RPMI7951 (cell line): ENCODE measurements around the gene DISC1. TPM values are rescaled to one million over a fixed set of nuclear protein-coding genes. Genes with fewer than 3 reads are reported as not detected.
"Not testable (repeated sequence)": the region's sequence is repeated elsewhere in the genome, so short reads cannot be mapped to it uniquely, and the experiment has no call there.

Source experiments
- DNase-seq: peaks from one replicate; pipeline ENCODE4 v3.0.0-alpha.2; 2012; ENCODE audit warnings: low read depth
- total RNA-seq: library from RNA; depleted of rRNA; stranded (reverse); fragments of >200 nt; shearing (Covaris generic); gene quantifications from 2 replicates; pipeline ENCODE4 v1.2.3, GENCODE V29; 2014

Gene DISC1
- total RNA-seq, 1 experiment from 2014 or later = 1.9 TPM

DNA sequence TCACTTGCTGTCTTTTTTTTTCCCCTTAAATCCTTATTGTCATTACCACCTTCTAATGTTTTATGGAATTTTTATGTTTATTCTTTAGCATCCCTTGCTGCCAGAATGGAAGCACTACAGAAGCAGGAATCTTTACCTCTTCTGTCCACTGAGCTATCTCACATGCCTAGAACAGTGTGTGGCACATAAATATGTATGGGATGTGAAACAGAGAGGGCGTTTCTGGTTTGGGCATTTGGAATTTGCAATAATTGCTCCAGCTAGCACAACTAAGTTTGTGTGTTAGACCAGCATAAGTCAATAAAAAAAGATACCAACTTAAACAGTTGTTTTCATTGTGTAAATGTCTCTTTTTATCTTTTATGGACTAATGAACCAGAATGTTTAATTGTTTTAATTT lies 330.8 kb downstream of the DISC1 start:
- DNase-seq = no peak

DNA sequence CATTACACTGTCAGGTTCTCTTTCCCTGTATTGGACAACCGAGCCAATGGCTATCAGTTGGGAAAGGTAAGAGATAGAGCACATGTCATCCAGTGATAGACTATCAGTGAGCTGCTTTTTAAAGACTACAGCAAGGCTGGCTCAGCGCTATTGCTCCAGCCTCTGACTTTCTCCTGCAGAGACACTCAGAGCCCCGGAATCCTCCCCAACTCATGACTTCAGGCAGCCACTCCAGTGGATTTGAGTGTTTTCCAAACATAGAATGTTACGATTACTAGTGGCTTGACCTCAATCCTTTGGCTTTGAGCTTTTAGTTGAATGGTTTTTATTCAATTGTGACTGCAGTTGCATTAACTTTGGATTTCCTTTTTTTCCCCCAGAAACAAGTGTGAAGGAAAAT lies 331.9 kb downstream of the DISC1 start:
- DNase-seq = no peak

DNA sequence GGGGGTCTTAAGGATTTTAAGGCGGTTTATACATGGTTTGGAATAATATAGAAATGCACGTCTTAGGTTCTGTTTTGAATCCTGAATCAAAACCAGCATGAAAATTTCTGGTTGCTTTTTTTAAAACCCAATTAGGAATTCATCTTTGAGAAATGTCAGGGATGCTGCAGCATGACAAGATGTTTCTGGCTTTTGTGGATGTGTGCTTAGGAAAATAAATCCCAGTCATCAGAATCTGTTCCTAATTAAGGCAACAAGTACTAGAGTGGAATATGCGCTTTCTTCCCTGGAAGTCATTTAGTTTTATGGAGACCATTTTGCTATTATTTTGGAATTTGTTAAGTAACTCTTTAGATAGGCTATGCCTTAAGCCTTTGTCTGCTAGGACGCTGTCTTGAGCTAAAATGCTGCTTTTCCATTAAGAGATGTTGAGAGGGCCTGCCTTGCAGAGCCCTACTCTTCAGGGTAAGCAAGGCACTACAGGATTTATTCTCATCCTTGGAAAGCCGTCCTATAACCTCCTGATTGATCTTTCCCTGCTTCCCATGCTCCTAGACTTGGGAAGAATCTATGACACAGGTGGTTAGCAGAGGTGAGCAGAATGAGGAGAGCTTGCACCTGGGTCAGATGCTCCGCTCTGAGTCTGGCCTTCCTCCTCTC lies 332.8 kb downstream of the DISC1 start:
- DNase-seq = no peak

DNA sequence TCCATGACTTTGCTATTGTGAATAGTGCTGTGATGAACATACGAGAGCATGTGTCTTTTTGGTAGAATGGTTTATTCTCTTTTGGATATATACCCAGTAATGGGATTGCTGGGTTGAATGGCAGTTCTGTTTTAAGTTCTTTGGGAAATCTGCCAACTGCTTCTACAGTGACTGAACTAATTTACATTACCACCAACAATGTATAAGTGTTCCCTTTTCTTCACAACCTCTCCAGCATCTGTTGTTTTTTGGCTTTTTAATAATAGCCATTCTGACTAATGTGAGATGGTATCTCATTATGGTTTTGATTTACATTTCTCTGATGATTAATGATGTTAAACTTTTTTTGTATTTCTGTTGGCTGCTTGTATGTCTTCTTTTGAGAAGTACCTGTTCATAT lies 335.2 kb downstream of the DISC1 start:
- DNase-seq = peak; percentile 45

DNA sequence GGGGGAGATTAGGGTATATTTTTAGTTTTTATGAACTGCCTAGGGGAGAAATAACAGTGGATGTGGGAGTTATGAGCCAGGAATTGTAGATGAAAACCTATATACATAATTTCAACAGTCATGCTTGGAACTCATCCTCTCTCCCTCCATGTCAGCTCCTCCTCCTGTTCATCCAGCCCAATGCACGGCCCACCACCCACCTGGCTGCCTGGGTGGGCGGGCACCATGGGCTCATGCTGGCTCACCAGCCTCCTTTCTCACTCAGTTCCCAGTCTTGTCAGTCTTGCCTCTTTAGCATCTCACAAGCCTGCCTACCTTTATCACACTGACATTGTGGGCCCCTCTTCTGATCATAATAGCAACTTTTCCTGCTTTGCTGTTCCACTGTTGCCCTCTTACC lies 336.0 kb downstream of the DISC1 start:
- DNase-seq = no peak

DNA sequence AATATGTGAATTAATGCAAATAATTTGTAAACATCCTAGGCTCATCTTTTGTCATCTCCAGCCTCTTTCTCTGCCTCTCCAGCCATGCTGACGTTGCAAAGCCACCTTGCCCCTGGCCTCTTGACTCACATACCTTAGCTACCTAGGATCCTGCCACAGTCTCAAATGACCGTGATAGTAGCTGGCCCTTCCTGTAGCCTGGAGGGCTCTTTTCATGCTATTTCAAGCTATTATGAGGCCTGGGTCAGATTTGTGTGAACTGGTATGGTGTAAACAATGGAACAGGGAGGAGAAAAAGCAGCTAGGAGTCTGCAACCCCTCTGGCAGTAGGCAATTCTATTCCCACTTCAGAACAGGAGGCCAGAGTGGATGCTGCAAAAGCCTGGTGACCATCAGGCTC lies 337.7 kb downstream of the DISC1 start:
- no peak for DNase-seq

DNA sequence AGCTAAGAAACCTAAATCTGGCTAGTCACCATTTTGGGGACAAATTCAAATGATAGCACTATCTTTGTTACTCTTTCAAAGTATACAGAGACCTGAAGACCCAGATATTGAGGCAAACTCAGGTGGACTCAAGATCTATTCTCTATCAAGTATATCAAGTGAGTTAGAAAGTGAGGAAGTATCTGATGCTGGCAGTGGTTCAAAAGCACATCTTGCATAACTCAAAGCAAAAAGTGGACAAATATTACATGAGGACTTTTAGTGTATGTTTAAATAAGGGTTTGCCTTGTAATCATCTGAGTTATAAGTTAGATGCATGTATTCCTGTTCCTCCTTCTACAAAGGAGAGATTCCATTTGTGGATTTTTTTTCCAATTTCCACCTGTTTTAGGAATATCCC lies 338.4 kb downstream of the DISC1 start:
- DNase-seq = no peak

DNA sequence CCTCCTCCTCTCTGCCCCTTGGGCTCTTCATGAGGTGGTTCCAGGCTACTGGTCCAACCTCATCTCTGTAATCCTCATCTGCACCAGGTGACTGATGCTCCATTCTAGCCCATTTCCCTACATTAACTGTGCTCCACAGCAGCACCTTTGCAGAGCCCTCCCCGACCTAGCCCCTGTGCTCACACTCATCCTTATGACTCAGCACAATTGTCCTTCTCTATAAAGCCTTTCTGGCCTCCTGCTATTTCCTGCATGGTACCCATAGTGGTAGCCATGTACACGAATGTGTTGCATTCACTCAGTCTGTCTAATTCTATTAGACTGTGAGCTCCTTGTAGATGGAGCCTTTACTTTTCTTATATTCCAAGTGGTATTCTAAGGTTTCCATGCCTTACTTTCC lies 339.0 kb downstream of the DISC1 start:
- DNase-seq = no peak

DNA sequence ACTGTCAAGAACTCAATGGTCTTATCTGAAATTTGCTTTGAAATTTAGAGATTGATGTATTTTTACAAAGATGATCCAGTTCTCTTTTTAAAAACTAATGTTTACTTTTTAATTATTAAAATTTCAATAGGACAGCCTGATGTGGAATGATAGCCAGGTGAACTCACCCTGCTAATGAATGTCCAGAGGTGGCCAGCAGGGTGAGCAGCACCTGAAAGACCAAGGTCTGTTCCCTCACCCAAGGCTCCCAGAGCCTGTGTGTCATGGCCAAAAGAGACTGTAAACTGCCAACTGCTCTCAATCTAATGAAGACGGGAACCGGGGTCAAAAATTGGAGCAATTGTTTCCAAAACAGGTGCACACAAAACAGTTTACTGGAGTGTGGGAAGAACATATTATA lies 340.4 kb downstream of the DISC1 start:
- DNase-seq = no peak

DNA sequence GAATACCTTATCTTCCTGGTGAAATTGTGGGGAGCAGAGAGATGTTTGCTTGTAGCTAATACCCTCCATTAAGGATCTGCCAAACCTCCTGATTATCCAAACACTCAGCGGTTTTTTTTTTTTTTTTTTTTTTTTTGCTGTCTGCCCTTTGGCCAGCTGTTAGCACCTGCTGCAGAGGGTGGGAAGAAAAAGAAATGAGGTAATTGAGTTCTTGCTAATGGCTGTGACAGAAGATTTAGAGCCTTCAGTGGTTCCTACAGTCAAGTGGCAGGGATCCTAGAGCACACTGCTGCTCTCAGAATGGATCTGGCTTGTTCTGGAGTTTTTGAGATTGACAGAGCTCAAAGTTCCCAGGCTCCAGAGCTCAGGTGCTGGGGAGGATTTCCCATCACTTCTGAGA lies 342.5 kb downstream of the DISC1 start:
- no peak for DNase-seq

DNA sequence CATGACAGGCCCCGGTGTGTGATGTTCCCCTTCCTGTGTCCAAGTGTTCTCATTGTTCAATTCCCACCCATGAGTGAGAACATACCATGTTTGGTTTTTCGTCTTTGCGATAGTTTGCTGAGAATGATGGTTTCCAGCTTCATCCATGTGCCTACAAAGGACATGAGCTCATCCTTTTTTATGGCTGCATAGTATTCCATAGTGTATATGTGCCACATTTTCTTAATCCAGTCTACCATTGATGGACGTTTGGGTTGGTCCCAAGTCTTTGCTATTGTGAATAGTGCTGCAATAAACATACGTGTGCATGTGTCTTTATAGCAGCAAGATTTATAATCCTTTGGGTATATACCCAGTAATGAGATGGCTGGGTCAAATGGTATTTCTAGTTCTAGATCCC lies 343.2 kb downstream of the DISC1 start:
- DNase-seq = not testable (repeated sequence)

DNA sequence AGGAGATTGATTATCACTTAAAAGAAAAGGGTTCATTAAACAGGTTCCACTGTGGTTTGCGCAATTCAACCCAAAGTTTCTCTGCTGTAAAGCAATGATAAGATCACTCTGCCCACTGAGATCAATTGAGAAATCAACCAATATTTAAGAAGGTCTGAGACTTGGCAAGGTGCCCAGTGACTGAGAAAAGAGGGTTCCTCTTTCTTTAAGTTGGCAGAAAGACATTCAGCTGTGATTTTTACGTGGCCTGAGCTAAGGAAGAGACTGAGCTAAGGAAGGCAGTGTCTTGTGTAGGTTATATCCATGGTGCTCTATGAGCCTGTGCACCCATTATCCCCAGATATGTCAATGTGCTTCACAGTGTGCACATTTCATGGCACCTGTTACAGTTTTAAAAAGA lies 344.1 kb downstream of the DISC1 start:
- DNase-seq = no peak

DNA sequence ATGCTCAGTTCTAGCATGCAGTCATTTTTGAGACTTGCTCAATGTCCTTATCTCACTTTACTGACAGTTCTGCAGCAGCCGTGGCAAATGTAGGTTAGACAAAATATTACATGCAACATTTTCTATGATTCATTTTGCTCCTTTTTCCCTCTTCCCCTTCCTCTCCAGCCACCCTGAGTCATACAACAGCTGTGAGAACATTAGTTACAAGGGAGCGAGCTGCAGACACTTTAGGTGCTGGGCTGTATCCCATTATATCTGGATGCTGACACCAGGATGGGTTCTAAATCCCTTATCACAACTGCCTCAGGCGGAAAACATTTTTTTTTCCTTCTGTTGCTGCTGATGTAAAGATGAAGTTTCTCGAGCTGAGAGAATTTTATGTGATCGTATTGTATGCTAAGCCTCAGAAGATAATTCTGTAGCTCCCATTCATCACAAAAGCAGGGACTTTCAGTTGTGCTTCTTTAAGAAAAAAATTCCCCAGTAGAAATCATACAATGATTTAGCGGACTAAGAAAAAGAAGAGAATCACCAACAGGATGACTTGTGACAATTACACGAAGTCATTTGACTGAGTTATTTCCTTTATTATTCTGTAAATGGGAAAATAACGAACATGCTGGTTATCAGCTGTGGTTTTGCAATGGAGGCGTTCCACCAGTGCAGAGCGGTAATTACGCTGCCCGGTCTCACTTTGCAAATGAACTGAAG lies 345.0 kb downstream of the DISC1 start:
- DNase-seq = peak; percentile 43

DNA sequence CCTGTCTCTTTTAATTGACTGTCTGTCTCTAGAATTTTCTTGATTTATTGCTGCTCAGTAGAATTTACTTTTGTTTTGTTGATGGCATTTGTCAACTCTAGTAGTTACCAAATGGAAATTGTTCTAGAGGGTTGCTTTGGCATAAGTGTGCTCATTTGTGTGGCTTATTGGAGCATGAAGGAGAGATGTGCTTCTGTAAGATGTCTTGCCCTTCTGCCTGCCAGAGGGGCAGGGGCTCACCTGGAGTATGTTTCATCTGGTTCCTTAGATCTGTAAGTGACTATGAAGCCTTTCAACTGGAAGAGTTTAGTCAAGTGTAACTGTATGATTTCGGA lies 345.5 kb downstream of the DISC1 start:
- DNase-seq = no peak

DNA sequence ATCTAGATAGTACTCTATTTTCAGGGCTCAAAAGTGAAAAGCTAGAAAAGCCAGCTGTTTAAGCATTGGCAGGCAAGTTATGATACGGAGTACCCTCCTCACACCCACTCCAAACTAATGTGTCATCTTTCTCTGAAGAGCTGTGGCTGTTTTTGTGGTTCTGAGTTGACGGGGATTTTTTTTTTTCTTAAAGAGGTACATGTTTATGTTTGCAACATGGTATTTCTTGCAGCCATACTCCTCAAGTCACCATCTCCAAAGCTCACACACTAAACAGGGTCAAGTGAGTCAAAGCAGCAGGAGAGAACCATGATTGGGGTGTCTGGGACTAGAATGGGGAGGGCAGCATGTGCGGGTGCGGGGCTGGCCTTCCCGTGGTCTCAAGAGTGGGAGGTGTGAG lies 347.2 kb downstream of the DISC1 start:
- DNase-seq = no peak

DNA sequence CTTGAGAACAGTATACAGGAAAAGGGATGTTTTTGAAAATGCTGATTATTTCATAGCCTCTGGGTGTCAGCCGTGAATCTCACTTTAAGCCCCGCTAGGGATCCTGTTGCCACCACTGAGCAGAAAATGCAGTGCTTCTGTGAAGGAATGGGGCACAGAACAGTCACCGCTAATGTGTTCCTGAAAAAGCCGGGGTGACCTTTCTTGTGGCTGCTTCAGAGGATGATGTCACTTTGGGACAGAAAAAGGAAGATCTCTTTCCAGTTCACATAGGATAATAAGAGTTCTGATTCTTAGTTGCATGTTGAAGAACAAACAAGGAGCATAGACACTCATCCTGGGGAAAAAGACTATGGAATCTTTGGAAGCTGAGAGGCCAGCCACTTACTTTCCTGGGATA lies 349.6 kb downstream of the DISC1 start:
- DNase-seq = no peak

DNA sequence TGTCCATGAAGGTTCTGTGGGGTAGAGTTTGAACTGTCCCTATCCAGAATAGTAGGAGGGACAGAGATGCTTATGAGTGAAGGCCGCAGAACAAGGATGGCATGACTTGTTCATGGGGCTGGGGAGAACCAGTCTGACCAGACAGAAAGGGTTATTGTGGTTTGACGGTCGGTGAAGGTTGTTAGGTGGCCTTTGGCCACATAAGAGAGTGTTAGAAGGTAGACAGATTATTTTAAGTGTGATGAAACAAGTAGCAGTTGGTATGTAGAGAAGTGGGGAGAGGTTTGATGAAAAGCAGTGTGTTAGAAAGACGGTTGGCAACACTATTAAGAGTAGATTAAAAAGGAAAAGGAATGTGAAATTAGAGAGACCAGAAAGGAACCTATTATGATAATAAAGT lies 355.1 kb downstream of the DISC1 start:
- DNase-seq = no peak

DNA sequence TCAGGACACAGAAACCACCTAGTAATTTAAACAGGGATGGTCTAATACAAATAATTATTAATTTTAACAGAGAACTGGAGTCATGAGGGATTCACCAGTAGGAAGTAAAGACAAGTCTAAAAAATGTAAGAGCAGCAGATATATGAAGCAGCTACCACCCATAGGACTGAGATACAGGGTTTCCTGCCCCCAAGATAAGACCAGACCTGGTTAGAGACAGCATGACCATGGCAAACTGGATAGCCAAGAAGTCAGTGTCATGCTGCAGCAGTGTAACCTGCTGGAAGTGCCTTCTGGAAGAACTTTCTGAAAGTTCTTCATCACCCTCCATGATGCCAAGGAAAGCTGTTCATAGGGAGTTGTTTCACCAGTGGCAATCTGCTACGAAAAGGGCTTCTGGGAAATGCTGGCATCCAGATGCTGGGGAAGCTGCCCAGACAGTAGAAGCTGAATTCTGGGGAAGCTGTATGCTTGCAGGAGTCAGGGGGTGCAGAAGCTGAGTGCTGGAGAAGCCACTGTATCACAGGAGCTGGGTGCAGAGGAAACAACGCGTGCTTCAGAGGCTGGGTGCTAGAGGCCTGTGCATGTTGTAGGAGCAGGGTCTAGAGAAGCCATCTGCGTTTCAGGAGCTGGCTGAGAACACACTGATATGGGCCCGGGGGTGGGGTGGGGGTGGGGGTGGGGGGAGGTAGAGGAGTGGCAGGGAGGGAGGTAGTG lies 356.4 kb downstream of the DISC1 start:
- DNase-seq = no peak

DNA sequence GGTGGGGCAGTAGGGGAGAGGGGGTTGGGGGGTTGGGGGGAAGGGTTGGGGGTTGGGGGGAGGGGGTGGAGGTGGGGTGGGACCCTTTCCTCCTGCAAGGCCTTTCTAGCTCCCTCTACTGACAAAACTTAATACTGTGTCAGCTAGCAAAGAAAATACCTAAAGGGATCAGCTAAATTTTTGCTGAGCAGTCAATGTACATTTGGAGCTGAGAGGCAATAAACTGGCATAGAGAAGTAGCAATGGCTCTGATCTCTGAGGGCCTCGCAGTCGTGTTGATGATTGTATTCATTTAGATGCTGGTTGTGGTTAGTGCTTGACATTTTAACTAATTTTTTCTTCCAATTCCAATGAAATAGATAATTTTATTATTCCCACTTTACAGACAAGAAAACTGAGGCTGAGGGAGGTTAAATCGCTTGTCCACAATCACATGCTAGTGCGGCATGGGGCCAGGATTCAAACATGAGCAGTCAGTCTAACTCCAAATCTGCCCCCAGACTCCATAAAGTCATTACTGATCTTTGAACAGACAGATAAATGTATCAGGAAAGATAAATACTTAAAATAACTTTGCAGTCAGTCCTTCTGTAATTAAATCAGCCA lies 357.1 kb downstream of the DISC1 start:
- DNase-seq = no peak

DNA sequence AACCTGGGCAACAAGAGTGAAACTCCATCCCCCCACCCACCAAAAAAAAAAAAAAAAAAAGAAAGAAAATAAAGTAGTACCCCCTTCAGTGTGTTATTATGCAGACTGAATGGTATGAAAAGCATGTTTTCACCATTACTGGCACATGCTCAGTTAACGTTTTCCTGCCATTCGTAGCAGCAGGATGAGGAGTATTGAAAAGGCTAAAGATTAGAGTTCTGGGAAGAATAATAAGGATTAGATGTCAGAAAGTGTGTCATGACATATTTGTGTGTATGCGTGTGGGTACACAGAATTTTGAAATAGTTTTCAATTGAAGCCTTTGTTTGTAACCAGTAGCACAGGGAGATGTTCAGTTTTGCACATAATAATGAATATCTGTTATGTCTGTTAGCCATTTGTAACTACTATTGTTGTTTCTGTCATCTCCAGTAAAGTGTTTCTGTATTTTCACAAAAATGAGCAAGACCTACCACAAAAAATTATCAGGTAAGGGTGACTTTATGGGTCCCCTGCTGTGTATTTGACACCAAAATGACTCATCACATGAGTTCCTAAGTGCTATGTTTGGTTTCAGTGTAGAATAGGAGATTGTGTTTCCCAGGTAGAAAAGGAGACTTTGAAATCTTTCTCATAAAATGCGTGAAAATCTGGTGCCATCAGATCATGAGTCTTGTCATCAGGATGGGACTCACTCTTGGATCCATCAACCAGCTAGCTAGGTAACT lies 358.9 kb downstream of the DISC1 start:
- DNase-seq = no peak

DNA sequence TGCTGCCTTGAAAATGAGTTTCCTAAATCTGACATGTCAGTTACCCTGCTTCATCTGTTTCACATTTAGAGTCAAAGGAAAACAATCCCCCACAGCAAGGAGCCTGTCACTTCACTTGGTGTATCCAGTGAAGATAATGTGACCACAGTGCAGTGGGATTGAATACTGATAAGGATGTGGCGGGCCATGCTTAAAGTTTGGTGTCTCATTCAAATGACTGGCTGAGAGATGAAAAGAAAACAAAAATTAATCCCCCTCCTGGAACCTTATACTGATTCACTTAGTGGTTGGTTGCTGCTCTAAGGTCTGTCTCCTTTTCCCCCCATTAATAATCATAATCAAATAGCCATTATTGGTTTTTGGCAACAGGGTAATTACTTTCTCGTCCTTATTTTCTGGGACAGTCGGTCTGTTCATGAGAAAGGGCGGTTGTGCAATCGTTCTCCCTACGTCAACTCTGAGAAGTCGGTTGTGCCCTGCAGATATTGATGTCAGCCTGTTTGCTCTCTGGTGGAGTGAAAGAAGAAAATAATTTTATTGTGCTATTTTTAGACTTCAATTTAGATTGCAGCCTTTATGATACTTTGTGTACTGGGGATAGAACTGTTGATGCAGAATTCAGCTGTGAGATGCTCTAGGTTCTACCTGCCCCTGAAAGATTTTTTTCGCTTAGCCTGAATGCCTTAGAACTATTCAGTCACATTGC lies 360.2 kb downstream of the DISC1 start:
- DNase-seq = peak; percentile 60

DNA sequence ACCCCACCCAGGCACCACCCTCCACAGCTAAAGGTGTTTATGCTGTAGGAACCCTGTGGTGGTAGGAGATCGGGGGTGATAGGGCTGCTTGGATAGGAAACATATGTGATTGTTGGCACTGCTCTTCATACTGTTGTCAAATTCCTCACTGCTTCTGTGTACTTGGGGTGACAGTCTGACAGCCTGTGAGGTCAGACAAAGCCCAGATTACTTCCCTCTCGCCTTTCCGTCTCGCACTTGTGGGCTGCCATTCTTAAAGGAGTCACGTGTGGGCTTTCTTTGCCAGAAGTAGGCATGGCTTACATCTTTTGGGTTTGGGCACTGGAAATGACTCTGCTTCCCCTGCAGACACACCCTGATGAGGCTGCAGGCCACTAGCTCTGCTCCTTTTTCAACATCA lies 363.8 kb downstream of the DISC1 start:
- no peak for DNase-seq
